GM21529 (cell line): ENCODE results near the gene PRAMEF11.
"Not testable (repeated sequence)": the region's sequence is repeated elsewhere in the genome, so short reads cannot be mapped to it uniquely, and the experiment has no call there.

Source experiments
- ATAC-seq: cut with Tn5 transposase; IDR thresholded peaks from one replicate; pipeline ENCODE4 v1.9.1; 2021; ENCODE audit not compliant: unreplicated experiment

PRAMEF11 gene

GRCh38 chr1:12831310-12831709 lies at the start of gene PRAMEF11:
Gene PRAMEF11 (minus strand): TSS chr1:12831410. CDS start chr1:12828789, 2,621 bp downstream.
- not testable (repeated sequence) for ATAC-seq

GRCh38 chr1:12878453-12878852 lies 47.2 kb upstream of the PRAMEF11 start:
- ATAC-seq: not testable (repeated sequence)

- ATAC-seq: not testable (repeated sequence)
Measured at GRCh38 chr1:12863131-12863880, 32.1 kb upstream of the PRAMEF11 start.

GRCh38 chr1:12856786-12857185 lies 25.6 kb upstream of the PRAMEF11 start, which contains the start of gene PRAMEF2:
Gene PRAMEF2 (plus strand): TSS chr1:12857086. CDS start chr1:12859010, 1,924 bp downstream.
- ATAC-seq: not testable (repeated sequence)

- no peak for ATAC-seq
Measured at GRCh38 chr1:12851779-12852178, 20.6 kb upstream of the PRAMEF11 start.

GRCh38 chr1:12848620-12849019 lies 17.4 kb upstream of the PRAMEF11 start, which contains the start of gene HNRNPCL1:
Gene HNRNPCL1 (minus strand): TSS chr1:12848720. CDS start chr1:12848289, 431 bp downstream.
- ATAC-seq: not testable (repeated sequence)

DNA sequence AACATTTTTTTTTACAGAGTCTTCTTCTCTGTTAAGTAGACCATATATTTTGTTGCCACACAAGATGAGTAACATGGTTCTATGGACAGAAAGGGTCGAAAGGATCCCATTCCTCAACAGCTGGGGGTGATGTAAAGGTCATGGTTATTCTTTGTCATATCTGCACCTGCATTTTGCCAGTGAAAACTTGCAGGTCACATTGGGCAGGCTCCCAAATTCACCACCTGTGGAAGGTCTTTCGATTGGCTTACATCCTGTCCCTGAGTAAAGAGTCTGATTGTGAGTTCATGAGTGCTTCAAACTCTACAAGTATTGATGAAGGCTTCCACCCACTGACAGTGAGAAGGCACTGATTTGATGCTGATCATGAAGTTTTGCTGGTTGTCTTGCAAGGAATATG lies 2.0 kb upstream of the PRAMEF11 start:
- not testable (repeated sequence) for ATAC-seq

- not testable (repeated sequence) for ATAC-seq
Measured at GRCh38 chr1:12819061-12819460, 12.1 kb downstream of the PRAMEF11 start.

- ATAC-seq: no peak
Measured at GRCh38 chr1:12811409-12811784, 19.8 kb downstream of the PRAMEF11 start.

- ATAC-seq: no peak
Measured at GRCh38 chr1:12810691-12811408, 20.4 kb downstream of the PRAMEF11 start.

- ATAC-seq: no peak
Measured at GRCh38 chr1:12809933-12810332, 21.3 kb downstream of the PRAMEF11 start.

GRCh38 chr1:12799730-12800129 lies 31.5 kb downstream of the PRAMEF11 start:
- ATAC-seq: no peak

- ATAC-seq: no peak
Measured at GRCh38 chr1:12798911-12799310, 32.3 kb downstream of the PRAMEF11 start.

DNA sequence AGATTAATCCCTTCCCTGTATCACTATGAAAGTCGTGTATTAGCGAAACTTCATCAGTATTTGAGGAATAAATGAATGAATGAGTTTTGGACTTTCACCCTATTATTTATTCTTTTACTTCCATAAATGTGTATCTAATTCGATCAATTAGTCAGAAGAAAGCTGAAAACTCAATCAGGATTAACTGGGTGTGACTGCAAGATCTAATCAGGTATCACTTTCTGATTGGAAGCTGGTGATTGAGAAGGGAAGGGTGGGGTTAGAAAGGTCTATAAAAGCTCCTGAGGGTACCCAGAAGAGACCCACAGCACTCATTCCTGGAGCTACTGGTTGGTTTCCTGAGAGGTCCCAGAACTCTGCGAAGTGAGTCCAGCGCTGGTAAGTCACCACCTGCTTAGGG lies 40.1 kb downstream of the PRAMEF11 start, which contains the start of gene PRAMEF1:
Gene PRAMEF1 (plus strand): TSS at position 301 of the 400 bp plus-strand sequence. CDS start 1,831 bp downstream, outside the sequence.
- ATAC-seq: not testable (repeated sequence)

DNA sequence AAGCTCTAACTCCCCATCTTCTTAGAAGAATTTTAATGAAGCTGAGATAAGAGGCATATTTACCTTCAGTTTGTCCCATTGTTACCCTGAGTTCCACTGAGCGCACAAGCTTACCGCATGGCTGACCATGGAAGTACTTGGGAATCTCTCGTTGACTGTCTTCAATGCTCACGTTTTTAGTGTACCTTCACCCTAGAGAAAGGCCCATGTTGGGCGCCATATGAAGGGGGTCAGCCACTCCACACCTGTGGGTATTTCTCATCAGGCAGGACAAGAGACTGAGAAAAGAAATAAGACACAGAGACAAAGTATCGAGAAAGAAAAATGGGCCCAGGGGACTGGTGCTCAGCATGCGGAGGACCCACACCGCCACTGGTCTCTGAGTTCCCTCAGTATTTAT lies 46.5 kb downstream of the PRAMEF11 start:
- not testable (repeated sequence) for ATAC-seq

- ATAC-seq: not testable (repeated sequence)
Measured at GRCh38 chr1:12783783-12784182, 47.4 kb downstream of the PRAMEF11 start.

DNA sequence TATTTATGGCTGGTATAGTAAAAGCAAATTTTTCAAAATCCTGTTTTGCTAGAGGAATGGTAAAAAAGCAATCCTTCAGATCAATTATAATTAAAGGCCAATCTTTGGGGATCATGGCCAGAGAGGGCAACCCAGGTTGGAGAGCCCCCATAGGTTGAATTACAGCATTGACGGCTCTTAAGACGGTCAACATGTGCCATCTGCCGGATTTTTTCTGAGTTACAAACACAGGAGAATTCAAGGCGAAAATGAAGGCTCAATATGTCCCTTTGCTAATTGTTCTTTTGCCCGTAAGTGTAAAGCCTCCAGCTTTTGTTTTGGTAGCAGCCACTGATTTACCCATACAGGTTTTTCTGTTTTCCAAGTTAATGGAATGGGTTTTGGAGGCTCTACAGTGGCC lies 49.7 kb downstream of the PRAMEF11 start:
- ATAC-seq: not testable (repeated sequence)

- no peak for ATAC-seq
Measured at GRCh38 chr1:12778907-12779306, 52.3 kb downstream of the PRAMEF11 start.

DNA sequence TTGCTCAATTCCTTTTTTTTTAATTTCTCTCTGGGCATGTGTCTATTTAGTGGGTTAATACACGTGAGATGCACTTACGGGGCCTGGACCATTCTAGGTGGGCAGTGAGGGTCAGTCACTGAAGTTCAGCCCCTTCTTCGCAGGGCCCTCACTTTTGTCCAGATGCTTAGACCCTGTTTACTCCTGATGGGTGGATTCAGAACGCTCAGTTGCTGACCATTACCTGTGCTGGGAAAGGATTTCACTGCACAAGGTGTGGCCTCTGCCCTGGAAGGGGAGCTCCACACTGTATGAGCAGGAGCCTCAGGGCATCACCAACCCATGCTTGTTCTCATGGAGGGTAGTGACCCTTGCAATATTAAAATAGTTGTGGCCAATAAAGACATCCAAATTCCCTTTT lies 53.1 kb downstream of the PRAMEF11 start:
- no peak for ATAC-seq

- no peak for ATAC-seq
Measured at GRCh38 chr1:12776801-12777557, 54.2 kb downstream of the PRAMEF11 start.

- ATAC-seq: no peak
Measured at GRCh38 chr1:12775443-12775842, 55.8 kb downstream of the PRAMEF11 start.
